GM18520 (cell line): ENCODE measurements around the gene TOPORS.
"Not testable (repeated sequence)": the region's sequence is repeated elsewhere in the genome, so short reads cannot be mapped to it uniquely, and the experiment has no call there.

Experiments
- ATAC-seq: cut with Tn5 transposase; IDR thresholded peaks from one replicate; pipeline ENCODE4 v1.9.1; 2021; ENCODE audit not compliant: unreplicated experiment

TOPORS gene

DNA sequence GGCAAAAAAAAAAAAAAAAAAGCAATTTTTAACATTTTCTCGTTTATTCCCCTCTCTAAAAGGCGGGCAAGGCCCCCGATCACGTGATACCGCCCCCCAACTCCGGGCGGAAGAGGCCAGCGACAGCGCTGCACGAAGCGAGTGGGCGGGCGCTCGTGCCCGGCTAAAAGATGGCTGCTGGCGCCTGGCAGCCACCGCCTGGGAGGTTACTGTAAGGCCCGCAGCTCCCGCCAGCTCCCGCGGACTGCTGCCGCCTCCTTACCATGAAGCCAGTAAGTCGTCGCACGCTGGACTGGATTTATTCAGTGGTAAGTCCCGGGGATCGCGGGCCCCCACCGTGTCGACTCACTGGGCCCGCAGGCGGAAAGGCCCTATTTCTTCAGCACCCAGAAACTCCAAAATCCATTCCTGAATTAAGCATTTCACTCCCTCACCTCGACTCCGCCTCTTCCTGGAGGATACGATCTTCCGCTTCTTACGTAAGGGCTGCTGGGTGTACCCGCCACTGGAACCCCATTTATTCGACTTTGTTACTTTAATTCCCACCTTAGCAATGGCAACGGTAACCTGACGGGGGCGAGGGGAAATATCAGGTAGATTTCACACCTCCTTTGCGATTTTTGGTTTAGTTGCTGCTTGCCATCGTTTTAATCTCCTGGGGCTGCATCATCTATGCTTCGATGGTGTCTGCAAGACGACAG, at the start of gene TOPORS, which contains the start of gene SMIM27:
TSS of gene TOPORS (minus strand) at position 415 of the 701 bp plus-strand sequence. CDS start at position 265, 150 bp downstream.
TSS of gene SMIM27 (plus strand) at position 156 of the 701 bp plus-strand sequence. CDS start at position 264, 108 bp downstream.
- ATAC-seq, result peak; percentile 68

DNA sequence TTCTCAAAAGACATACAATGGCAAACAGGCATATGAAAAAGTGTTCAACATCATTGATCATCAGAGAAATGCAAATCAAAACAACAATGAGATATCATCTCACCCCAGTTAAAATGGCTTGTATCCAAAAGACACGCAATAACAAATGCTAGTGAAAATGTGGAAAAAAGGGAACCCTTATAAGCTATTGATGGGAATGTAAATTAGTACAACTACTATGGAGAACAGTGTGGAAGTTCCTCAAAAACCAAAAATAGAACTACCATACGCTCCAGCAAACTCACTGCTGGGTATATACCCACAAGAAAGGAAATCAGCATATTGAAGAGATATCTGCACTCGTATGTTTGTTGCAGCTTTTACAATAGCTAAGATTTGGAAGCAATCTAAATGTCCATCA, 46.6 kb upstream of the TOPORS start:
- ATAC-seq, result not testable (repeated sequence)

DNA sequence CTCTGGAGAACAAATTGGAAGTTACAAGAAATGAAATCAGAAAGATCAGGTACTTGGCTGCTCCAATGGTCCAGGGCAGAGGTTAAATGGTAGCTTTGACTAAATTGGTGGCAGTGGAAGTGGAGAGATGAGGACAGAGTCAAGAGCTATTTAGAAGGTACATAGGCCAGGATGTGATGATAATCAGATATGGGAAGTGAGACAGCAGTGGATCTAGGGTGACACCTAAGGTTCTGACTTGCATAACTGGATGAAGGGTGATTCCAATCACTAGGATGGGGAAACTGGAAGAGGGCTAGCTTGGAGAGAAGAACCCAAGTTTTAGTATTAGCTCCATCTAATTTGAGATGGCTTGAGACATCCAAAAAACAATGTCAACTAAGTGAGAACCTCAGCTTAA, 44.5 kb upstream of the TOPORS start:
- no peak for ATAC-seq

DNA sequence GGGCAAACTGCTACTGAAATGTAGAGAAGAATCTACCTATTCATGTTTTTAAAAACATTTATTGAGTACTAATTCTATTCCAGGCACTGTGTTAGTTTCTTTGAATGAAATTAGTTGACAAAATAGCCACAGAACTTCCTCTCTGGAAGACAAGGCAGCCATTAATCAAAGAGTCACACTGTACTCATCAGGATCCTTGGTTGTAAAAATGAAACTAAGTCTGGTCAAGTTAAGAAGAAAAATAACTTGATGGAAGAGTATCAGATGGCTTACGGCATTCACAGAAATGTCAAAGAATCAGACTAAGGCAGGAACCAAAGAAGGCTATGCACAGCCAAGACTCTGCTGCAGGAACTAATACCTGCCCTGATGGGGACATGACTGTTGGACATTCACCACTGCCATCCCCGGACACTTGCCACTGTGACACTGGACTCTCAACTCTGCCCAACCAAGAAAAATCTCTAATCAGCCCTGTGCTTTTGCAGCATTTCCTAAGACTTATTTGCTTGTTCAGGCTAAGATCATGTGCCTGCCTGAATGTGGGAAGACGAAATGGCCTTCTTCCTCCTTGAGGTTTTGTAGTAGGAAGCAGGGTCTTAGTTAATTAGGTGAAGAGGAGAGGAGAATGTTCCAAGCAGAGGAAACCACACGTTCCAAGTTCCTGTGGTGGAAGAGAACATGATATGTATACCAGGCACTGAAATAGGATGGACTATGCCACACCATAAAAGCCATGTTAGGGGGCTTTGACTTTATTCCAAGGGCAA, 43.9 kb upstream of the TOPORS start:
- ATAC-seq, result no peak

DNA sequence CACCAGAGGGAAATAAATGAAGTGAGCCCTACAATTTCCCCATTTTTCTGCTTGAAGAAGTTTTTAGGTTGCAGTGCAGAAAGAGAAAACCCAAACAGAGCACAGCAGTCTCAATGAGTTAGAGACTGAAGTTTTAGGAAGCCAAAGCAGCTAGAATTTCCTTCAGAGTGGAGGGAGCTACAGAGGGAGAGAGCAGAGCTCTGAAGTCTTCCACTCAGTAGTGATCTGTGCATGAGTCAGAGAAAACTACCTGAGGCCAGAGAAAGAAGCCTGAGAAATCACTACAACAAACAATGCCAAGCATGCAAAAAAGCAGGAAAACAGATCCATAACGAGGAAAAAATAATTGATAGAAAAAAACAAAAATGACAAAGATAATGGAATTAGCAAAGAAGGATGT, 38.5 kb upstream of the TOPORS start:
- no peak for ATAC-seq

DNA sequence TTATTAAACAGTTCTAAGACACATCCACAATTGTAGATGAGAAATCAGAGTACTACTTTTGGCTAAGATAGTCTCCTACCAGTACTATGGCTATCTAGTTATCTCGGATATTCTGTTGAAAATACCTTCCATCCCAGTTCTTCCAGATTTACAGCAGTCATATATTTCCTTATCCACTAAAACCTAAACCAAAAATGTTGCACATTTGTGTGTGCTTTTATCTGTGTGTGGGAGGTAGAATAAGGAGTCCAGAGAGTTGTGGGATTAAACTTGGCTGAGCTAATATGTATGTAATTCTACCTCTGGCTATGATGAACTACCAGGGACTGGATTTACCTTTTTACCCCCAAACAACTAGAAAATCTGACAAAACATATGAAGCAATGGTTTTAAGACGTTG, 38.1 kb upstream of the TOPORS start:
- no peak for ATAC-seq

DNA sequence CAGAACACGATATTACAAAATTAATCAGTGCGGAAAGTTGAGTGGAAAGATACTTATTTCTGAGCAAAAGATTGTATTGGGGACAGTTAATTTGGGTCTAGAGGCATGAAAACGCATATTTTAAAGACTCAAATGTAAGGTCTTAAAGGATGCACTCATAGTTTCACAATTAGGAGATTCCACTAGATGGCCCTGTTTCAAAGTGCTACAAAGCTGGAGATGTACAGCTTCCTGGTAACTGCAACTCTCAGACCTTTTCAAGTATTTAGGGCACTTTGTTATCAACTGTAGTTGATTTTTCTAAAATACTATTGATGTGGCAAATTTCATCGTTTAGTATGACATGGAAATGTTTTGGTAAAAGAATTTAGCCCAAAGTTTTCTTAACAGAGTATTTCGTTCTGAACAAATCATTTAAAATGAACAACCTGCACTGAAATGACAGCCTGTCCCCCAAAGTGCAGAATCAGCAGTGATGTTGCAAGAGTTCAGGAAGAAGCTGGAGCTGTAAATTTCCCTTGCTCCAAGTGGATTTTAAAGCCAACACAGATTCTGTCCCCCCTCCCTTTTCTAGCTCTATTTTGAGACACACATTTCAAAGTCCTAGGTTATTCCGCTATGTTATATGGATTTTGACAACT, 36.8 kb upstream of the TOPORS start:
- no peak for ATAC-seq

DNA sequence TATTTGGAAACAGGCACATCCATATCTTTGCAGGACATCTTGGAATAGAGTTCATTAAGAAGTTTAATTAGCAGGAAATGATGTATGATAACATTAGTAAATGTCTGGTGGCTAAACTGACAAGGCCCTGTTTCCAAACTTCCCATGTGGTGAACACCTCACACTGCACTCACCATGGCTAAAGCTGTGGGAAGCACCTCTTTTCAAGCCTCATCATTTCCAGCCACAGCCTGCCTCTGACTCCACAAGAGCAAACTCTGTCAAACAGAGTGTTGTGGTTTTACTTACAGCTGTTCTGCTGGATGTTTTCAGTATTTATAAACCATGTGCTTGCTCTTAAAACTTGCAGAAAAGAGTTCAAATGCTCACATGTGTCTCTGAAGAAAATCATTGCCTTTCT, 35.5 kb upstream of the TOPORS start:
- no peak for ATAC-seq

DNA sequence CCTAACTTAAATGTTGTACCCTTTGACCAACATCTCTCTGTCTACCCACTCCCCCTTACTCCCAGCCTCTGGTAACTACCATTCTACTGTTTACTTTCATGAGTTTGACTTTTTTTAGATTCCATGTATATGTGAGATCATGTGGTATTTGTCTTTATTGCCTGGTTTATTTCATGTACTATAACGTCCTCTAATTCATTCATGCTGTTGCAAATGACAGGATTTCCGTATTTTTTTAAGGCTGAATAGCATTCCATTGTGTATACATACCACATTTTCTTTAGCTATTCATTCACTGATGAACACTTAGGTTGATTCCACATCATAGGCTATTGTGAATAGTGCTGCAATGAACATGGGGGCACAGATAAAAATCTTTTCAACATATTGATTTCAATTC, 32.4 kb upstream of the TOPORS start:
- no peak for ATAC-seq

DNA sequence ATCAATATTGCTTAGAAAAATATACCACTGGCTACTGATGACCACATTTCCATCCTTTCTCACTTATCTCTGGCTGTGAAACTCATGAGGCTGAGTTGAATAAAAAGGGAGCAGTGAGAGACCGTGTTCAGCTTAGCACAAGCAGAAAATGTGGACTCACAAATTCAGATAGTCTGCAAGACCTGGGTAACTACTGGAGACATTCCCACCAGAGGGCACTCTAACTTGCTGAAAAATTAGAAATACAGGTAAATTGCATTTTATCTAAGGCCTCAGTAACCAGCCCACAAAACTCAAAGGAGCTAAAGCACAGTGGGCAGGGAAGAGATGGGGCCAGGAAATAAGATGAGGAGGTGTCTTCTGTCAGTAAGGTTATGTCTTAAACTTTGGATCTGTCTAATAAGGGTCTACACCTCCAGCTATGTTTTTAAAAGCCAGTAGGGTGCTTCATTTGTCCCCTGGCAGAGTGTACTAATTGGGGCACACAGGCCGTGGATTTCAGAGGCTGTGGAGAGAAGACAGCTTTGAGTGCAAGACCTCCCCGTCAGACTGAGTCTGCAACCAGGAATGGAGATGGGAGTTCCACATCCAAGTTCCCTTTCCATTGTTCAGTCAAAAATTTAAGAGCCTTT, 29.2 kb upstream of the TOPORS start:
- ATAC-seq, result no peak

DNA sequence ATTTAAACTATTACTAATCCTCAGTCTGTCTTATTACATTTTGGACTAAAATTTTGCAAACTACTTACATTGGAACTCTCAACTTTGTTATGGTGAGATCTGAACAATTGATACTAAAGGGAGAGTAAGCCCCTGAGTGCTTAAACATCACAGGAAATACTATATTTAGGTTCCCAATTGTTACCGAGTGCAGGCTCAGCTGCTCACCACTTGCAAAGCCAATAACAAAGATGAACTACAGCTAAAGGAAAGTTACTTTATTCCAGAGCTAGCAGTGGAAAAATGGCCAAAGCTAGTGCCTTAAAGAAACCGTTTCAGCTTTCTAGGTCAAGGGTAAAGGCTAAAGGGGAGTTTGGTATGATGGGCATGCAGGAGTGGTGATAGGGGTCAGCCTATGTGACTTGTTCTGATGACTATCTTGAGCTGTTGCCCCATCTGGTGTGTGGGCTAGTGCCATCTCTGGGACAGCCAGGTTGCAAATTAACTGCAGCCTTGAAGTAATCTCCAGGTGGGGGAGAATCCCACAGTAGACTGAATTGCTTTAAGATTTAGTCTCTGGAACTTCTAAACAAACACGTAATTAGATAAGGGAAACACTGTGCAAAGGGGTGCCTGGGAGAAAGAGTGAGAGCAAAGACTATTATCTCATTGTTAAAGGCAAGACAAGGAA, 28.4 kb upstream of the TOPORS start:
- no peak for ATAC-seq

DNA sequence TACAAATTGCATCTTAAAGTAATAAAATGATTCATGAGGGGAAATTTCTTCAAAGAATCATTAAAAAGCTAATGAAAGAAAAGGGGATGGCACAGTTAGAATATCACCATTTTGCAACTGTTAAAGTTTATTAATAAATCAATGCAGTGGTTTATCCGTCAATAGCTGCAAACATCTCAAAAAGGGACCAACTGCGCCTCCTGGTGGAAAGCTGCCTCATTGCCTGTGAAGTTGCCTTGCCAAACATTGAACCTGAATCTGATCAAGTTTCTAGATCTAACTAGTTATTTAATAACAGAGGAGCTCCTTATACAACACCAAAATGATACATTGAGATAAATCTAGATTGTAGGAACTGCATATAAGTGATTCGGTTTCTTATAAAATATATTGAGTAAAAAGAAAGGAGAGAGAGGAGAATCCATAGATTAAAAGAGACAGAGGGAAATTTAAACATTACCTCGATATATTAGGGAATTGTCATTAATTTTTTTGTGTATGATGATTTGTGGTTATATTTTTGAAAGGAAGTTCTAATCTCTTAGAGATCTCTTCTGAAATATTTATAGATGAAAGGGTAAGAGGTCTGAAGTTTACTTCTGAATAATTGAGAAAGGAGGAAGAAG, 27.4 kb upstream of the TOPORS start:
- ATAC-seq, result no peak

DNA sequence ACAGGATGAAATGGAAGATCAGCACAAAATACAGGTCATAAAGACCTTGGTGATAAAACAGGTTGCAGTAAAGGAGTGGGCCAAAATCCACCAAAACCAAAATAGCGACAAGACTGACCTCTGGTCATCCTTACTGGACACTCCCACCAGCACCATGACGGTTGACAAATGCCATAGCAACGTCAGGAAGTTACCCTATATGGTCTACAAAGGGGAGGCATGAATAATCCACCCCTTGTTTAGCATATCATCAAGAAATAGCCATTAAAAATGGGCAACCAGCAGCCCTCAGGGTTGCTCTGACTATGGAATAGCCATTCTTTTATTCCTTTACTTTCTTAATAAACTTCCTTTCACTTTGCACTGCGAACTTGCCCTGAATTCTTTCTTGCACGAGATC, 26.6 kb upstream of the TOPORS start:
- no peak for ATAC-seq

DNA sequence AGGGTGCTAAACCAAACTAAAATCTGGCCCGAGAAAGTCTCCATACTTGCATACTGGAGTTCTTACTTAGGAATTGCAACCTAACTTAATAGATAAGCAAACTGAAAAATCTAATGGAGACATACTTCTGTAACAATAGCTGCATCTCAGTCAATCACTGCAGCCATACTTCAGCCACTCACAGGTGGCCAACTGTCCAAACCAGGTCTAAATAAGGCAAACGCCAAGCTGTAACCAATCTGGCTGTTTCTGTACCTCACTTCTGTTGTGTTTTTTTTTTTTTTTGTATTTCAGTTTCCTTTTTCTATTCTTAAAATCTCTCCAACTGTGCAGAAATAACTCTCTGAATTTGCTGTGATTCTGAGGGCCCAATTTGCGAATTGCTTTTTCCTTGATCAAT, 24.9 kb upstream of the TOPORS start:
- no peak for ATAC-seq

DNA sequence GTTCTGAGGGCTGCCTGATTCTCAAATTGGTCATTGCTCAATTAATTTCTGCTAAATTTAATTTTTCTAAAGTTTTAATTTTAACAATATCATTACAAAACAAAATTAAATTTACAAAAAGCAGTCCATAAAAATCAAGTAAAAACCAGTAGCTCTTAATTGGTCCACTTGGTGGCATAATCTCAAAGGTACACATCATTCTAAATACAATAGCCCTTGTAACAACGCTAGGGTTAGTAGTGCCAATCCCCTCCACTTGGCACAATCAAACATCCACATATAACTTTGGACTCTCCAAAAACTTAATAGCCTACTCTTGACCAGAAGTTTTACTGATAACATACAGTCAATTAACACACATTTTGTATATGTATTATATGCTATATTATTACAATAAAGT, 22.5 kb upstream of the TOPORS start:
- no peak for ATAC-seq

DNA sequence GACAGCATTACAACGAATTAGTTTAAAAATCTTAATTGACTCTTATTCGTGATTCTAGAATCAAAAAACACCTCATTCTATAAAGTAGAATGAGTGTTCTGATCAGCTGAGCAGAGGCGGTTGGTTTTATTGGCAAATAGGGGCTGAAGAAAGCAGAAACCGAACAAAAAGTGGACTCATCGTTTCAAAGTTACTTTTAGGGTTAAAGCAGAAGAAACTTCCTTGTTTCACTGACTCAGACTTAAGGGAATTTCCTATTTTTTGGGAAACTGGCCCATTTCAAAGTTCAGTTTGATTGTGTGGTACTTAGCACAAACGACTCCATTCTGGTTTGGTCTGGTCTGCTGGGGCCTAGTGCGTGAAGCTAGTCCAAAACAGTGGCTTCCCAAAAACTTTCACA, 21.4 kb upstream of the TOPORS start:
- no peak for ATAC-seq

DNA sequence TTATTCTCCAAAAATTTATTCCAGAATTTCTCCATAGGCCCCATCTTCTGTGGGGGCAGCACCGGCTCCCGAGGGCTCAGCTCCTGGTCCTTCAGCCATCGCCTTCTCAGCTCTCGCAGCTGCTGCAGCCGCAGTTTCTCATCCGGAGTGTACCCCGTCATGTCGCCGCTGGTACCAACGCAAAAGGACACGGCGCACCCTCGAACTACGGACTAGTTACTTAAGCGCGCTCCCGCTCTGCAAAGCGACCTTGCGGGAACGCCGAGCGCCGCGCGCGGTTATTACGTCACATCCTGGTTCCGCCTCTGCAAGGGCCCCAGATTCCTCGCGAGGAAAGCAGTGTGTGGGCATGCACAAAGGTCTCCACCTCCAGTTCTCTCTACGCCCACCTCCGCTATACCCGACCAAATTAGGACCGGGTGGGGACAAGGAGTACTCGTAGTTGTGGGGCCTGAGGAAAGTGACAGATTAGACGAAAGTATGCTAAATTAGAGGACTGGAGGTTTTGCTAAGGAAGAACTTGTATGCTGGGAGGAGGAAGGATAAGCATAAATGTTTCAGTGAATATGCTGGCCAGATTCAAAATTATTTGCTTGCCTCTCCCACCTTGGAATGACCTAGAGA, 20.6 kb upstream of the TOPORS start, which contains the start of gene NDUFB6:
TSS of gene NDUFB6 (minus strand) at position 260 of the 624 bp plus-strand sequence. CDS start at position 161, 99 bp downstream.
- ATAC-seq, result peak; percentile 69

DNA sequence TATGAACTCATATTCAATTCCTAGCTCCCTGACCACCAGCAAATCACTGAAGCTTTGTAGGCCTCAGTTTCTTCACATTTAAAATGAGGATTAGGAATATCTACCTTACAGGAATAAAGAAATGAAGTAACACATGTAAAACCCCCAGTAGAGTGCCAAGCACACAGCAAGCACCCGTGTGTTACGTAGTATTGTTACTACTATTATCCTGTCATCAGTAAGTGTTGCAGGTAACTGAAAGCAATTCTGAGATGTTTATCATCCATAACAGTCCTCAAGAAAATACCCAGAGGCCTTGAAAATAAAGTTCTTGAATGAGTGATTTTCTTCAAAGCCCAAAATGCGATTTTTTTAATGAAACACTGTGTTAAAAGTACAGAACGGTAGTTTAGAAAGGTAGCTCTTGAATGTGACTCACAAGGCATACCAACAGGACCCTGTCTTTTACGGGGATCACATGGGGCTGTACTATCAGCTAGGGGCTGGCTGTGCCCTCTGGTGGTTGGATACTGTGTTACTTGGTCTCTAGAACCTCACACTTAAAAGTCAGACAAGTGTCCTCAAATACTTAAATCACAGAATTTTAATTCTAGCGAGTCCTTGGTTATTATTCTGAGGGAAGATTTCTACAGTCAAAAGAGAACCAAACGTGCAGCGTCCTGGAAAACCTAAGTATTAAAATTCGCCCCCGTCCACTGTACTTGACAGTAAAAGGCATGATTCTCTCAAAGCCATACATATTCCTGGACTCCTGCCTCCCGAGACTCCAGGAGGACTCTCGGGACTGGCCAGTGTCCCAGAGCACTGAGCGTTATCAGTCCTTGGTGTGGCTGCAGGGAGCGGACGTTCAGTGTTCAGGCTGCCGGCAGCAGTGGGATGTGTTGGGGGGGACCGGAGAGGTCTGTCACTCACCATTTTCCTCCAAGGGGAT, 19.8 kb upstream of the TOPORS start:
- ATAC-seq, result peak; percentile 91

DNA sequence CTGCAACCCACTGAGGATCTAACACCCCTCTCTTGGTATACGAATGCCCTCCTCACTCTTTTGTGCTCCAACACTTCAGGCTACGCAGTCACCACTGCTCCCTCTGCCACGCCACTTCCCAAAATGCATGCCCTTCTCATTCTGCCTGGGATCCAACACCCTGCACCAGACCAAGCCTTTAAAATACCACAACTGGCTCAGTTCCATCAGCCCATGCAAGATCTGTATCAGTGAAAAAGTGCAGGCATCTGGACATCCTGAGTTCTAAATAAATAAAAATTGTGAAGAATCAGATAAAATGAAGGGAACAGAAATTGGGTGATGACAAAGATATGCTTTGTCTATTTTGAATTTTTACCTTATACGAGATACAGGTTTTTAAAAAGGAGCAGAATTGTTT, 17.9 kb upstream of the TOPORS start:
- no peak for ATAC-seq
